Fibroblast of skin of scalp (primary cell): Measurements from ENCODE around the gene NAP1L4.

Source experiments
- DNase-seq: peaks from one replicate; pipeline ENCODE4 v3.0.0-alpha.2; 2013

Gene NAP1L4

GRCh38 chr11:2934021-2934550, 58.0 kb downstream of the NAP1L4 start:
- DNase-seq, result no peak

GRCh38 chr11:2933375-2934020, 58.6 kb downstream of the NAP1L4 start:
- DNase-seq, result peak; percentile 73

DNA sequence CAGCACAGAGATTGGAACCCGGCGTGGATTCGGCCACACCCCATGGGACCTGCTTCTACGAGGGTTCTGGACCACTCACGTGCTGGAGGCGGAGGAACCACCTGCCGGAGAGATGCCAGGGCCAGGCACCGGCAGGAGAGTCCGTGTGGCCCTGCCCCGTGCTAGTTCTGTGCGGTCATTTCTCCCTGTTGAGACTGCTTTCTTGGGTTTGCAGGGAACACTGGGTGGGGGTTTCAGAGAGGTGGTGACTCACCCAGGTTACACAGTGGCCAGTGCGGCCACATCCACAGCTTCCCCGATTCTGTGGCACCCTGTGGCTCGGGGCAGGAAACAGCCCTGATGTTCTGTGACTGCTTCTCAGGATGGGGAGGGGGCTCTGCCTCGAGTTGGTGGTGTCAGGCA, 59.3 kb downstream of the NAP1L4 start:
- DNase-seq, result peak; percentile 27

DNA sequence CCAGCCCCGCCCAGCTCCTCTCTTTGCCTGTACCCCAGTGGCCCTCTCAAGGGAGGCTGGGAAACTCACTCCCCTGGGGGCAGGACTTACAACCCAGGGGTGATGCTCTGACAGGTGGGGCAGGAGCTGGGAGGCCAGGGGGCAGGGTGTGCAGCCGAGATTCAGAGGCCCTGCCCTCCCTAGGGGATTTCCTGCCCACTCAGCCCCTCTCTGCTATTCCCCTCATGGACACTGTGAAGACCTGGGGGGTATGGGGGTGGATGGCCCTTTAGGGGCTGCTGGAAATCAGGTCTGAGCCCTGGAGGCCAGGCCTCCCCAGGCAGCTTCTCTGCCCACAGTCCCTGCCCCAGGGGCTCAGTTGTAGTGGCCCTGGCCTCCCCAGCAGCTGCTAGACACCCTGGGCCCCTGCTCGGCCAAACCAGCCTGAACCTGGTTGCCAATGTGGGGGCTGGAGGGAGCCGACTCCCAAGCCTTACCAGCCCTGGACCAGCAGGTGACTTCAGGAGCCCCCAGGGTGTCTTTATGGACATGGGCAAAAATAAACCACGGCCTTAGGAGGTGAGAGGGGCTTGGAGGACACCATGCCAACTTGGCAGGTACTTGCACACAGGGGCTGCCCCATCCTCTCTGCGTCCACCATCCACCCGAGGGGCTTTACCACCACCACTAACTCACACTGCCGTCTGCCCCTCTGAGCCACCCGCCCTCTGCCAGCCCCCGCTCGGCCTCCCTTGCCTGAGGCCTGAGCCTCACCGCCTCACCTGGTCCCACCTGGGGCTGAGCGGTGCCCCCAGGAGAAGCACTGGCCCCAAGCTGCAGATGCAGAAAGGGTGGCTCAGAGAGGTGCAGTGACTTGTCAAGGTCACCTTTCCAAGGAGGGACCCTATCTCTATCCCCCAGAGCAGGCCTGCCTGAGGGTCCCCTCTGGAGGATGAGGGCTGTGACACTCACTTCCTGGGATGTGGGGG, 60.1 kb downstream of the NAP1L4 start:
- DNase-seq, result no peak

GRCh38 chr11:2931420-2931746, 60.7 kb downstream of the NAP1L4 start:
- DNase-seq, result no peak

GRCh38 chr11:2930704-2931419, 61.3 kb downstream of the NAP1L4 start:
- peak; percentile 35 for DNase-seq

DNA sequence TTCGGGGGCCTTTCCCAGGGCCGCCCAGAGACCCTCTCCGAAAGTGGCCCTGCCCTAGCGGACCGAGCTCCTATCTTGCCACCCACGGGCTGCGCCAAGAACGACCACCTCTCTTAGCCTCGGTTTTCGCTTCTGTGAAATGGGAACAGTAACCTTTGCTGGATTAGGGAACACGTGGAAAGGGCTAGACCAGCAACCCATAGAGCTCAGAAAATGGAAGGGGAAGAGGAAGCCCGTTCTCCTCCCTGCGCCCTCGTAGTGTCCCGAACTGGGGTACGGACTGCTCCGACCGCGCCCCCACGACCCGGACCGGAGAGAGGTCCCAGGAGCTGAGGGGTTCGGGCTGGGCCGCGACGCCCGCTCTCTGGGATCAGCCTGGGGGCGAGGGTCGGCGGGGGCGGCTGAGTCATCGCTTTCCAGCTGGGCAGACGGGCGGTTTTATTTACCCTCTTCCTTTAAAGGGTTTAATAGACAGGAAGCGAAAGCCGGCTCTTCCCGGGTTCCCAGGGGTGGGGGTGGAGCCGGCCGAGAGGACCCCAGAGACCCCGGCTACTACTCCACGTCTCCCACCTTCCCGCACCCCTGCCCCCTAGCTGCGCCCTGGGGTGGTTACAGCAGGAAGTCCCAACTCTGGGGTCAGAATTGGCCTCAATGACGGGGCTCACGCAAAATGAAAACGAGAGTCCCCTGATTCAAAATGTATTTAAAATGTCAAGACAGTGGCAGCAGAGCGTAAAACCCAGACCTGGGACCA, 62.0 kb downstream of the NAP1L4 start:
- peak; percentile 78 for DNase-seq

DNA sequence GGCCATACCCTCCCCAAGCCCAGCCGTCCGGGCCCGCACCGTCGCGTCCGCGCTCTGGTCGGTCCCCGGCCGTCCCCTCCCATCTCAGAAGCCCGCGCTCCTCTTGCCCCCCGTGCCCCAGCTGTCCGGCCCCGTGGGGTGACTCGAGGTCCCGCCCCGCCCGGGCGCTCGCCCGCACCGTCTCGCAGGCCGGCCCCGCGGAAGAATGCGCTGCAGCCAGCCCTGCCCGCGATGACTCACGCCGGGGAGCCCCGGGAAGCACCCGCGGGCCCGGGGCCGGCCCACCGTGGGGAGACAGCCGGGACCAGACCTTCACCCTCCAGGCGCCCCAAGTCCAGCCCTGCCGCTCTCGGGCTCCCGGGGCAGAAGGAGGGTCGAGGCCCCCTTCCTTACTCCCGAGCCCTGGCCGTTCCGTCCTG, 62.6 kb downstream of the NAP1L4 start:
- DNase-seq, result peak; percentile 82

- peak; percentile 68 for DNase-seq
These were observed 63.3 kb downstream of the NAP1L4 start, which contains the start of gene PHLDA2 for GRCh38 chr11:2928605-2929530. TSS of gene PHLDA2 (minus strand) at chr11:2929420. CDS start at chr11:2929364, 56 bp downstream.

DNA sequence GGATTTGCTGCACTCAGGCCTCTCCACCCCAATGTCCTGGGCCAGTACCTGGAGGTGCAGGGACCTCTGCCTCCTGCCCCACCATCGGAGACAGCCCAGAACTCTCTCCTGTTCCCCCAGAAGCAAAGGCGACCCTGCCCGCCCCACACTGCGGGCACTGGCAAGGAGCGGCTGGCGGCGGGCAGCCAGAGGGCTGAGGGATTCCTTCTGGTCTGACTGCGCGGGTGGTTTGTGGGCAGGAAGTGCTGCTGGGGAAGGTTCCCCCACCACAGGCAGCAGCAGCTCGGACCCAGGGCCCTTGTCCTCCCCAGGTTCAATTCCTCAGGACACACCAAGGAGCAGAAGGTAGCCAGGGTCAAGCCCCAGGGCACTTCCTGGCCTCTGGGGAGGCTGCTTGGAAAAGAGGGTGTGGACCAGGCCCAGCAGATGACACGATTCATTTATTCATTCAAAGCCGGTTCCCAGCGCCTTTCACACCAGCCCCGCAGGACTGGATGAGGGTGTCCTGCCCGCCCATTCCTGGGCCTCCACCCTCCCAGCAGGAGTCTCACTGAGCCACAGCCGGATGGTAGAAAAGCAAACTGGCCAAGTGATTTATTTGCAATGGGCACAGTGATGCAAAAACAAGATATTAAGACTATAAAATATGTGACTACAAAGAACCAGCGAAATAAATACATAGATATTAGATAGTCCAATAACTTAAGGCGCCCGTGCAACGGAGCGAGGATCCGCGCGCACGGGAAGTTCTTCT, 64.1 kb downstream of the NAP1L4 start:
- DNase-seq, result peak; percentile 49

- DNase-seq, result no peak
These were observed 64.9 kb downstream of the NAP1L4 start for GRCh38 chr11:2927121-2927800.

- no peak for DNase-seq
These were observed 65.5 kb downstream of the NAP1L4 start for GRCh38 chr11:2926611-2927051.

DNA sequence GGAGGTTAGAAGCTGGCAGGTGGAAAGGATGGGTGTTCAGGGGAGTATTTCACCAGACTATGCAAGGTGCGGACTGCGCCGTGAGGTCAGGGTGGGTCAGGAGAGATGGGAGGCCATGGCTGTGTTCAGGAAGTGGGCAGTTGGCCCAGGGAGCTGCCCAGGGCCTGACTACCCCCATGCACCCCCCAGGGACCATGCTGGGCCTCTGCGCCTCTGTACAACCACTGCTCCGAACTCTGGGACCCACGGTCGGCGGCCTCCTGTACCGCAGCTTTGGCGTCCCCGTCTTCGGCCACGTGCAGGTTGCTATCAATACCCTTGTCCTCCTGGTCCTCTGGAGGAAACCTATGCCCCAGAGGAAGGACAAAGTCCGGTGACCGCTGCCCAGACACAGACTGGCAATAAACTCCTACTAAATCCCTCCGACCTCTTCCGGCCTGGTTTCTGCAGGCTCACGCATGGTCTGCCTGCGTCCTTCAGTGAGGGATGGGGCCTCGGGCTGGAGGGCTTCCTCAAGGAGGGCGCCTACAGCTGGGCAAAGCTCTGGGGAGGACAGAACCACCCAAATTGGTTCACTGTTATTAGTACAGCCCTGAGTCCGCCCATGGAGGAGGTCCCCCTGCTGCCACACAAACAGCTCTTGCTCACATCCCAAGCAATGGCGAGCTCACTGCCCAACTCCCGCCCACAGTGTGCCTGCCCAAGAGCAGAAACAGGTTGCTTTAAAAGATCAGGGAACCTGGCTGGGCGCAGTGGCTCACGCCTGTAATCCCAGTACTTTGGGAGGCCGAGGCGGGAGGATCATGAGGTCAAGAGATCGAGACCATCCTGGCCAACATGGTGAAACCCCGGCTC, 67.1 kb downstream of the NAP1L4 start:
- DNase-seq, result no peak

DNA sequence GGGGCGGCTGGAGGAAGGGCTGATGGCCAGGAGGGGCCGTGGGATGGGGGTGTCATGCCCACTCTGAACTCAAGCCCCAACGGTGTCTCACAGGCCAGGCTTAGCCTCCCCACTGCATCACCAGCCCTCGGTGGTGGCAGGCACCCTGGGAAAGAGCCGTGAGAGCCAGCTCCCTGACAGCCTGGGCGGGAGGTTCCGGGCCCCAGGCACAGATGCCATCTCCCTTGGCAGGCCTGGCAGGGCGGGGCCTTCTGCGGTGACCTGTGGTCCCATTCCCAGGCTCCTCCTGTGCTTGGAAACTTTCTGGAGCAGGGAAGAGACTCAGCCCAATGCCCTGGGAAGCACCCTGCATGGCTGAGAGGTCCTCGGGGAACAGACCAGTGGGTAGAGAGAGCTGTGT, 67.7 kb downstream of the NAP1L4 start:
- no peak for DNase-seq

- DNase-seq, result no peak
These were observed 68.4 kb downstream of the NAP1L4 start for GRCh38 chr11:2923446-2924375.

DNA sequence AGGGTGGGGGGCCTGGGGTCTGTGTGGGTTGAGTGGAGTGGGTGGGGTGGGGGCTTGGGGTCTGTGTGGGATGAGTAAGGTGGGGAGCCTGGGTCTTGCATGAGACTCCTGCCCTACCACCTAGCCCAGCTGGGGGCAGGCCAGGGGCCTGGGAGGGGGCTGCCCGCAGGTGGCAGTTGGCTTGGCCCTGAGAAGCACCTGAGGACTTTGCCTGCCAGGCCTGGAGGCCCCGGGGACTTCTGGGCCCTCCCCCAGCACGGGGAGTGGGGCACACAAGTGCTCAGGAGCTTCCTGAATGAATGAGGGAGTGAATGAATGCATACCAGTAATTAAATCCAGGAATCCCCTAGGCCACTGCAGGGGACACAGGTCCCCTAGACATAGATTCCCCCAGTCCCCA, 69.5 kb downstream of the NAP1L4 start:
- DNase-seq, result no peak

DNA sequence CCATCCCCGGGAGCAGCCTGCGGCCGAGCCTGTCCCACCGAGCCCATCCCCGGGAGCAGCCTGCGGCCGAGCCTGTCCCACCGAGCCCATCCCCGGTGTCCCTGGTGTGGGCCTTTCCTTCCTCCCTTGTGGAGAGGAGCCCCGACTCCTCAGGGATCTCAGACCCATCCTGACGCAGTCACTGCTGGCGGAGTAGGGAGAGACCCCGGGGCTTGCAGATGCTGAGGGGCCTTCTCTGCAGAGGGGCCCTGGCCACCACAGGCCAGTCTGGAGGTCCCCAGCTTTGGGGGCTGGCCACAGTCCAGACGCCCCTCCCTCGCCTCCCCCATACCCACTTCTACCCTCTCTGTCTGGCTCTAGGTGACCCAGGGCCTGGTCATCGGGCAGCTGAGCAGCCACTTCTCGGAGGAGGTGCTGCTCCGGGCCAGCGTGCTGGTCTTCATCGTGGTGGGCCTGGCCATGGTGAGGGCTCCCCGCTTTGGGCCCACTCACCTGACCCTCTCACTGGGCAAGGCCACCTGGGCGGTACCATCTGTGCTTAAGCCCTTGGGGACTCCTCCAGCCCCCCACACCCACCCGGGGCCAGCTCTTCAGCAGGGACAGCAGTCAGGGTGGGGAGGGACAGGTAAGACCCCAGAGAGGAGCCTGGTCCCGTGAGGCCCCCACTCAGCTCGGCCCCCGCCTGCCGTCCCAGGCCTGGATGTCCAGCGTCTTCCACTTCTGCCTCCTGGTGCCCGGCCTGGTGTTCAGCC, 70.2 kb downstream of the NAP1L4 start:
- no peak for DNase-seq
